ENCODE measurements around the gene BMPR2.
"Not testable (repeated sequence)": the region's sequence is repeated elsewhere in the genome, so short reads cannot be mapped to it uniquely, and the experiment has no call there.

The BMPR2 gene

DNA sequence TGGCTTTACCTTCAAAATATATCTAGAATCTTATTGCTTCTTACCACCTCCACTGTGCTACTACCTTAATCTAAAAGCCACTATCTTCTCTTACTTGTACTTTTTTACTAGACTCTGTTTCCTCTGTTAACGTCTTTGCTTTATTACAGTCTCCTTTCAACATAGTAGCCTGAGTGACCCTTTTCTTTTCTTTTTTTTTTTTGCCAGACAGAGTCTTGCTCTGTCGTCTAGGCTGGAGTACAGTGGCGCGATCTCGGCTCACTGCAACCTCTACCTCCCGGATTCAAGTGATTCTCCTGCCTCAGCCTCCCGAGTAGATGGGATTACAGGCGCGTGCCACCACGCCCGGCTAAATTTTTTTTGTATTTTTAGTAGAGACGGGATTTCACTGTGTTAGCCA lies 10.4 kb downstream of the BMPR2 start:
- not testable (repeated sequence) for DNase-seq

DNA sequence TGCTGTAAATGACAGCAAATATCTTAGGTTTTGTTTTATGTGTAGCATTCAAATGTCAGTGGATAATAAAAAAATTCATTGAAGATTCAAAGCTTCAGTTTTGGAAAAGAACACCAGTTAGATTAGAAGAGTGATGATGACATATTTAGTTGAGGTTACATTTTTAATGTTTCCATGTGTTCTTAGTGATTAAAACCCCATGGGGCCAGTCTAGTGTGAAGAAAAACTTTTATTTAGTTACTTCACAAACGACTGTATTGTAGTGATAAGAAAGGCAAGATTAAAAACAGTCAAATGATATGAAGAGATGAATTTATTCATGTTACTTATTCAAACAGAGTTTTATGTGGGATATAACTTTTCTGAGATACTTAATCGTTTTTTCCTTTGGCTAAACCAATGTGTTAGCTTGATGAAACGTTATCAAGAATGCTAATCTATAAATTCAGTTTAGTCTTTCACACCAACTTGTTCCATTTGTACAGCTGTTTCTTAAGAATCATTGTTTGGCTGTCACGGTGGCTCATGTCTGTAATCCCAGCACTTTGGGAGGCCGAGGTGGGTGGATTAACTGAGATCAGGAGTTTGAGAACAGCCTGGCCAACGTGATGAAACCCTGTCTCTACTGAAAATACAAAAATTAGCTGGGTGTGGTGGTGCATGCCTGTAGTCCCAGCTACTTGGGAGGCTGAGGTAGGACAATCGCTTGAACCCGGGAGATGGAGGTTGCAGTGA lies 11.6 kb downstream of the BMPR2 start:
- no peak for DNase-seq

DNA sequence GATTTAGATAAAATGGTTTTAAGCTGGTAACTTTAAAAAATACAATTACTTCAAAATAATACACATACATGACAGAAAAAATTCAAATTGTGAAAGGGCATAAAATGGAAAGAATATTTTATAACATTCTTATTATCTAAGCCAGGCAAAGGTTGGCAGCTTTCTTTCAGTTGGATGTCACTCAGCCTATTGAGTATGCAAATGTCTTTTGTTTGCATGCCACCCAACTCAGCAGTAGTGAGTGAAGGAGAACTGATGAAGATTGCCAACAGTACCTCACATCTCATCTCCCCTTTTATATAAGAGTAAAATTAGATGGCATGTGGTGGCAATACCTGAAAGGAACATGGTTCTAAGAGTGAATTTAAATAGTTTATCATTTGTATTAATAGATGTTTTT lies 24.8 kb downstream of the BMPR2 start:
- no peak for DNase-seq

DNA sequence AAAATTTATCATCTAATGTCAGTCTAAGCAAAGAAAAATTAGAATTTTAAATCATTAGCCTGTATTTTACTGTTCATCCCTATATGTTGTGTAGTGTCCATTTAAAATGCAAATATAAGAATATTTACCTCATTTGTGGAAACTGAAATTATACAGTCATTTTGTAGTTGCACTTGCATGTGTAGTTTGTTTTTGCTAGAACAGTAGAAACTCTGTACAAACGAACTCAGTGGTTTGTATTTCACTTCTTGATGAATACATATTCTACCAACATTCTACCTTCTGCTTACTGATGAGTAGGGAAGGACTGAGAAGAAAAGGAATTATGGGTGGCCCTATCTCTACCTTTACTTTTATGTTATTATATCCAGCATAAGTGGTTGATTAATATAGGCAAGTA lies 29.7 kb downstream of the BMPR2 start:
- no peak for DNase-seq

DNA sequence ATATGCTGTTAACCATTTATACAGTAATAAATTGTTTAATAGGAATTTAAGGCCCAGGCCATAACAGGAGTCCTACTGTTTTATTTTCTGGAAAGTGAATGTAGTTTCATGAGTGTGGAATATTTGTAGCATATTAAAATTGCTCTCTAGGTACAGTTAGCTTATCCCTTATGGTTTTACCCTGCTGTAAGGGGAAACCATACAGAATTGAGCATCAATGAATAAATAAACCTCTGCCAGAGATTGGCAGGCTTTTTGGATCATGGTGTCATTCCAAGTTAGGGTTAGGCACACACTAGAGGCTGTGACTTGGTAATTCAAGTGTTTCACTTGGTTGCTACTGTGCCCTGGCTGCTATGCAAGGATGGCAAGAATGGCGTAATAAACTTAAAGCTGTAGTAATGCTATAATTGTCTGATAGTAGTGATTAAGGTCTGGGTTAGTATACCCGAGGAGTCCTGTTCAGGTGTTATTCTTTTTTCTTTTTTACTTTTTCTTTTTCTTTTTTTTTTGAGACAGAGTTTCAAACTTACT lies 30.4 kb downstream of the BMPR2 start:
- DNase-seq, result no peak

DNA sequence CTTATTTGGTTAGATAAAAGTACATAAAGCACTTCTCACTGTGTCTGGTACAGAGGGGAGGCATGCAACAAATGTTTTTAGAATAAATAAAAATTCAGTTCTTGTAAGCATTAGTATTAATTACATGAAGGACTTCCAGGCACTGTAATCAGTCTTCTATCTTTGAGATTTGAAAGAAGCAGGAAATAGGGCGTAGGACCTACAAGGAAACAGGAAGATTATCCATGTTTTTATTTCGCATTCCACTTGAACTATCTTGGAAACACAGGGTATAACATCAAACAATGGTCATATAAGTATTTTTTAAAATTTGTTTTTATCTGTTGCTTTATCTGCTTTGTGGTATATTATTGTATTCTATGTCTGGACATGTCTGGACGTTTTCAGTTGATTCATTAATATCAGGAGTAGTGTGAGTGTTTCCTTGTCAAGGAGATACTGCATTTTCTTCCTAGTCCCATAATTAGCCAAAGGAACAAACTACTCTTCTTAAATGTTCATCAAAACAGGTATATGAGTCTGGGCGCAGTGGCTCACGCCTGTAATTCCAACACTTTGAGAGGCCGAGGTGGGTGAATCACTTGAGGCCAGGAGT lies 32.5 kb downstream of the BMPR2 start:
- no peak for DNase-seq

DNA sequence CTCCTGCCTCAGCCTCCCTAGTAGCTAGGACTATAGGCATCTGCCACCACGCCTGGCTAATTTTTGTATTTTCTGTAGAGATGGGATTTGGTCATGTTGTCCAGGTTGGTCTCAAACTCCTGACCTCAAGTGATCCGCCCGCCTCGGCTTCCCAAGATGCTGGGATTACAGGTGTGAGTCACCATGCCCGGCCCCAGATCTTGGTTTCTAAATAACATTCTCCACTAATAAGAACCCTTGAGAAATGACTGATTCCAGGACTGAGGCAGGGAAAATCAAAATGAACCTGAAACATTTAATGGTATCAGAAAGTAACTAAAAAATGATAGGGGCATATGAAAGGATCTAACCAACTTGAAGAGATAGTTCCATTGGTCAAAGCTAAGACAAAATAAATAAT lies 34.0 kb downstream of the BMPR2 start:
- no peak for DNase-seq

DNA sequence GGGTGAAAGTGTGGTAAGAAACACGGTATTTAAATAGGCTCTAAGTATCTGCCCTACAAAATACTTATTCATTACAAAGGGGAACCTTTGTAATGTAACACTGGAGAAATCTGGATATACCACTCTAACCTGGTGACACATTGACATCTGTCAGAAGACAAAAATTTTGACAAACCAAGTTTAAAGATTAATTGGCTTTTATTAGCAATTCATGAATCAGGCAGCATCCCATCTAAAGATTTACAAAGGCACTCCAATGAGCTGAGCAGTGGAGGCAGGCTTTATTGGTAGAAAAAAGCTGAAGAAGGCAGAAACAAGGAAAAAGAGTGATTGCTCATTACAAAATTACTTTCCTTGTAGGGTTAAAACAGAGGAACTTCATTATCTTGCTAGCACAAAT lies 35.0 kb downstream of the BMPR2 start:
- DNase-seq, result no peak

DNA sequence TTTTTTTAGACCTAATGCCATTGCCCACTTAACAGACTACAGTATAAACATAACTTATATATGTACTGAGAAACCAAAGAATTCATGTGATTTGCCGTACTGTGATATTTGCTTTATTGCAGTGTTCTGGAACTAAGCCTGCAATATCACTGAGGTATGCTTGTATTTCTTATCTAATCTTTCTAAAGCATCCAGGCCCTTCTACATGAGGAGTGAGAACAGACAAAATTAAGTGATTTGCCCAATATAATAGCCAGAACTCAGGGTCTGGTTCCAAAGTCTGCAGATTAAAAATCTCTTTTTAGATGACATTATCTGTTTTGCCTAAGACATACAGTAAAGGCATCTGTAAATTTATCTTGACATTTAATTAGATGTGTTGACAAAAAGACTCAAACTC lies 41.9 kb downstream of the BMPR2 start:
- no peak for DNase-seq

DNA sequence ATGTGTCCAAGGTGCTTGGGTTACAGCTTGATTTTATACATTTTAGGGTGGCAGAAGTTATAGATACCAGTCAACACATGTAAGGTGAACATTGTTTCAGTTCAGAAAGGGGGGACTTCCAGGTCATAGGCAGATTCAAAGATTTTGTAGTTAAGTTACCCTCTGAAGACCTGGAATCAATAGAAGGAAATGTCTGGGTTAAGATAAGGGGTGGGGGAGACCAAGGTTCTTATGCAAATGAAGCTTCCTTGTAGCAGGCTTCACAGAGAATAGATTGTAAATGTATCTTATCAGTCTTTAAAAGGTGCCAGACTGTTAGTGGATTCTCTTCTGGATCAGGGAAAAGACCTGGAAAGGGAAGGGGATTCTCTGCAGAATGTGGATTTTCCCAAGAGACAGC lies 42.4 kb downstream of the BMPR2 start:
- no peak for DNase-seq

DNA sequence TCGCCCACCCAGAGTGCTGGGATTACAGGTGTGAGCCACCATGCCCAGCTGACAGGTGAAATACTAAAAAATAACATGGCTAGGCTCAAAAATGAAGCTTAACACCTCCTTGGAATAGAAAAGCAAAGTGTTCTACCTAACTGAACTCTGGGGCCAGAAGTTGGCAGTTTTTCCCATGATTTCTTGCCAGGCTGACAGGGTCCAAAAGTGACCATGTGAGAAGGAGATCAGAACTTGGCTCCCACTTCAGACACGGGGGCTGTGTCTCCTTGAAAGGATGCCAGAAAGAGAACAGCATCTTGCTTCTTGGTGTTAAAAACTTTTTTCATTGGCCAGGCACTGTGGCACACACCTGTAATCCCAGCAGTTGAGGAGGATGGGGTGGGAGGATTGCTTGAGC lies 47.0 kb downstream of the BMPR2 start:
- DNase-seq, result no peak

DNA sequence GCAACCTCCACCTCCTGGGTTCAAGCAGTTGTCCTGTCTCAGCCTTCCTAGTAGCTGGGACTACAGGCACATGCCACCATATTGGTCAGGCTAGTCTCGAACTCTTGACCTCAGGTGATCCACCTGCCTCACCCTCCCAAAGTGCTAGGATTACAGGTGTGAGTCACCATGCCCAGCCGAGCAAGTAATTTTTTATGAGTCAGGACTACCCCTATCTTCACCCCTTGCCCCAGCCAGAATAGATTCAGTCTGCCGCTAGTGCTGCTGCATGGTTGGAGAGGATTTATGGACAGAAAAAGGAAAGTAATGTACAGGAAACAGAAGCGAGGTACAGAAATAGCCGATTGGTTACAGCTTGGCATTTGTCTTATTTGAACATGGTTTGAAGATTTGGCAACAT lies 48.9 kb downstream of the BMPR2 start:
- no peak for DNase-seq

DNA sequence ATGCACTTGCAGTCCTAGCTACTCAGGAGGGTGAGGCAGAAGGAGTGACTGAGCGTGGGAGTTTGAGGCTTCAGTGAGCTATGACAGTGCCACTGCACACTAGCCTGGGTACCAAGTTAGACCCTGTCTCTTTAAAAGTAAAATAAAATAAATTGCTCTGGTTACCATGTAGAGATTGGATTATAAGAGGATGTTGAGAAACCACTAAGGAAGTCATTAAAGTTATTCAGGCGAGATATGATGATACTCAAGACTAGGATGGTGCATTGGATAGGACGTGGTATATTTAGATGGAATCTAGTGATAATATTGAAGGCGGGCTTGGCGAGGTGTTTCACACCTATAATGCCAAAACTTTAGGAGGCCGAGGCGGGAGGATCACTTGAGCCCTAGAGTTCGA lies 50.6 kb downstream of the BMPR2 start:
- DNase-seq, result no peak

DNA sequence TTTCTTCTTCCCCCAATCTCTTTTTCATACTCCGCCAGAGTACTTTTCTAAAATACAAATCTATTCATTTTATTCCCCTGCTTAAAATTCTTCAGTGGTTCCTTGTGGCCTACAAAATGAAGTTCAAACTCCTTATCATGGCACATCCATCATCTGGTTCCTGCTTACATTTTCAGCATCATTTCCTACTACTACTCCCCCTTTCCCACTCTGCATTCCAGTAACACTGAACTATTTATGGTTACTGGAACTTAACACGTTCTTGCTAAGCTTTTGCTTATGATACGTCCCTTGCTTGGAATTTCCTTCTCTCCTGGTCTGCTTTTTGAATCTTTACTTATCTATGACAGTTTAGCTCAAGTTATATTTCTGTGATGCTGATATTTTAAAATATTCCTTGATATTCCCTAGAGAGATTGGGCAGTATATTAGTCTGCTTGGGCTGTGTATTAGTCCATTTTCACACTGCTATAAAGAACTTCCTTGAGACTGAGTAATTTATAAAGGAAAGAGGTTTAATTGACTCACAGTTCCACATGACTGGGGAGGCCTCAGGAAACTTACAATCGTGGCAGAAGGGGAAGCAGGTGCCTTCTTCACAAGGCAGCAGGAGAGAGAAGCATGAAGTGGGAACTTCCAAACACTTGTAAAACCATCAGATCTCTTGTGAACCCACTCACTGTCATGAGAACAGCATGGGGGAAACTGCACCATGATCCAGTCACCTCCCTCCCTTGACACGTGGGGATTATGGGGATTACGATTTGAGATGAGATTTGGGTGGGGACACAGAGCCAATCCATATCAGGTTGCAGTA lies 53.2 kb downstream of the BMPR2 start:
- no peak for DNase-seq

DNA sequence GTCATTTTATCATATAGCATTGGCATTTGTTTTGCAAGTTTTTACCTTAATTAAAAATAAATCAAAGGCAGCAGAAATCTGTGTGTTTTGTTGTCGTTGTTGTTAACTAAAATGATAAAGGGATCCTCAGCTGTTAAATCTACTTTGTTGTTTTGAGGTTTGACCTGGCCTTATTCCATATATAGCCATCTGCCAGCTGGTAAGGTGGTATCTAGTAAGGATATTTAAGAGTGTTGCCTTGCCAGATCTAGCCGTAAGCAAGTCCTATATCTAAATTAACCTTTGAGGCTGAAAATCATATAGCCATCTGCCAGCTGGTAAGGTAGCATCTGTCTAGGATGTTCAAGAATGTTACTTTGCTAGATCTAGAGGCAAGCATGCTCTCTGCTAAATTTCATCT lies 56.6 kb downstream of the BMPR2 start:
- no peak for DNase-seq

DNA sequence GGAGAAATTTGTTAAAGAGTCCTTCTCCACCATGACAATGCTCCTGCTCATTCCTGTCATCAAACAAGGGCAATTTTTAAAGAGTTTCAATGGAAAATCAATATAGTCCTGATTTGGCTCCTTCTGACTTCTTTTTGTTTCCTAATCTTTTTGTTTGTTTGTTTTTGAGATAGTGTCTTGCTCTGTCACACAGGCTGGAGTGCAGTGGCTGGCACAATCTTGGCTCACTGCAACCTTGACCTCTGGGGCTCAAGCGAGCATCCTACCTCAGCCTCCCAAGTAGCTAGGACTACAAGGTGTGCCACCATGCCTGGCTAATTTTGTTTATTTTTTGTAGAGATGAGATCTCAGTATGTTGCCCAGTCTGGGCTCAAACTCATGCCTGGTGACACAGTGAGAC lies 58.3 kb downstream of the BMPR2 start:
- DNase-seq, result no peak

DNA sequence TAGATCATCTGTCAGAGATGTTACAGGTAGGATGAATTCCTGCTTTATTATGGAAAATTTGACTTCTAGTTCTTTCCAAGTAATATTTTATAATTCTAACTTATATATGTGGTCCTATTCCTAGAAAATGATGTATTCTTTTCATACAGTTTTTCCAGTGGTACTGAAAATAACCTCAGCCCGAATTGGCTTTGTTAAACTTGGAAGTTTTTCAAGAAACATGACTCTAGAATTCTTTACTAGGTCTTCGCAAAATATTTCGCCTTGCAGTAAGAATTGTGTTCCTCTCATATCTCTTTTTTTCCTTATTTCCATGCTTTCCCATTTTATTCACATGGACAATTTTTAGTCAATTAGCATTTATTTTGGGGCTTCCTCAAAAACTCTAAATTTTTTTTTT lies 60.5 kb downstream of the BMPR2 start:
- DNase-seq, result no peak

DNA sequence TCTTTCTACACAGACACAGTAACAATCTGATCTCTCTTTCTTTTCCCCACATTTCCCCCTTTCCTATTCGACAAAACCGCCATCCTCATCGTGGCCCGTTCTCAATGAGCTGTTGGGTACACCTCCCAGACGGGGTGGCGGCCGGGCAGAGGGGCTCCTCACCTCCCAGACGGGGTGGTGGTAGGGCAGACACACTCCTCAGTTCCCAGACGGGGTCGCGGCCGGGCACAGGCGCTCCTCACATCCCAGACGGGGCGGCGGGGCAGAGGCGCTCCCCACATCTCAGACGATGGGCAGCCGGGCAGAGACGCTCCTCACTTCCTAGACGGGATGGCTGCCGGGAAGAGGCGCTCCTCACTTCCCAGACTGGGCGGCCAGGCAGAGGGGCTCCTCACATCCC lies 64.0 kb downstream of the BMPR2 start:
- not testable (repeated sequence) for DNase-seq

DNA sequence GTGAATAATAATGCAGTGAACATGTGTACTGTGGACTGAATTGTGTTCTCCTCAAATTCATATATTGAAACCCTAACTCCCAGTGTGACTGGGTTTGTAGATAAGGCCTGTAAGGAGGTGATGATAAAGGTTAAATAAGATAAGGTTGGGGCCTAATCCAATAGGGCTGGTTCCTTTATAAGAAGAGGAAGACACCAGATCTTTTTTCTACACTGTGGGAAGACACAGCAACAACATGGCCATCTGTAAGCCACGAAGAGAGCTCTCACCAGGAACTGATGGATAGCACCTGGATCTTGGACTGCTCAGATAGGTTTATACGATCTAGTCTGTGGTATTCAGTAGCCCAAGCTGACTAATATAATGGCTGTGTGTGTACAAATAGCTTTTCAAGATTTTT lies 66.8 kb downstream of the BMPR2 start:
- no peak for DNase-seq

DNA sequence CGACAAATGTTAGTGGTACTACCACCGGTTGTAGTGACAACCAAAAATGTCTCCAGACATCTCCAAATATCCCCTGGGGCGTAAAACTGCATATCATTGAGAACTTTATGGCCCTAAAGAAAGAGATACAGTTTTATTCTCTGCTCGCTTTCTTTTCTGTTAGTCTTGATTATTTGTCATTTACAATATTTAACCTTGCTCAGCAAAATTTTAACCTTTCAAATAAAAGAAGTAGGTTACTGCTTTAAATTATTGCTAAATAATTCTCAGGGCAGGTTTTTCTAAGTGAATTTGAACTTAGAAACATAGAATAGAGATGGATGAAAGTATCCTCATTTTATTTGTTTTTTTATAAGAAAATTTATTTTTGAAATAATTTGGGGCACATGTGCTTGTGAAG lies 67.9 kb downstream of the BMPR2 start:
- DNase-seq, result no peak

DNA sequence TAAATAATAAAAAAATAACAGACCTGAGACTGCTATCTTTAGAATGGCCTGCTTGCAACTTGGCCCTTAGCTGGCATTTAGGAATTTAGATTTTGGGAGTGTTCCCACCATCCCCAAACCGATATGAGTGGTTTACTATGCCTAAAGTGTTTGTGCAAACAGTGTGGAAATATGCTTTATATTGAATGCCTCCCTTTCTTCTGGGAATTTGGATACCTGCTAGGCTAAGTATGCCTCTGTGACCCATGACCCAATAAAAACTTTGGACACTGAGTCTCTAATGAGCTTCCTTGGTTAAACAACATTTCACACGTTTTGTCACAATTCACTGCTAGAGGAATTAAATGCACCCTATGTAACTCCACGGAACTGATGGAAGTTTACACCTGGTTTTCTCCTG lies 73.2 kb downstream of the BMPR2 start:
- no peak for DNase-seq

DNA sequence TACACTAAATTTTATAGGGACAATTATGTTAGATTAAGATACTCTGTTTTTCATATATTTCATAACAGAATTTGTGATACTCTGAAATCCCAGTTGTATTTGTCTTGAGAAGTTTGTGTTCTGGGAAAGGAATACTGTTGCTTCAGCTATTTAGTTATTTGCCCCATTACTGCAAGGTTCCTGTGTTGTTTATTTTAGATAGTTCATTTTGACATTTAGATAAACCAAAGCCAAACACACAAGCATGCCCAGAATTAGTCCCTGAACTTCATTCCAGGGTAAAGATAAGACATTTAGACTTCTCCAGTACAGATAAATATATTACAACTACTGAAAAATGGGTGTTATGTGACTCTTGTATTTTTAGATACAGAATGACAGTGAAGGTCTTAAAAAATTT lies 74.7 kb downstream of the BMPR2 start:
- no peak for DNase-seq

DNA sequence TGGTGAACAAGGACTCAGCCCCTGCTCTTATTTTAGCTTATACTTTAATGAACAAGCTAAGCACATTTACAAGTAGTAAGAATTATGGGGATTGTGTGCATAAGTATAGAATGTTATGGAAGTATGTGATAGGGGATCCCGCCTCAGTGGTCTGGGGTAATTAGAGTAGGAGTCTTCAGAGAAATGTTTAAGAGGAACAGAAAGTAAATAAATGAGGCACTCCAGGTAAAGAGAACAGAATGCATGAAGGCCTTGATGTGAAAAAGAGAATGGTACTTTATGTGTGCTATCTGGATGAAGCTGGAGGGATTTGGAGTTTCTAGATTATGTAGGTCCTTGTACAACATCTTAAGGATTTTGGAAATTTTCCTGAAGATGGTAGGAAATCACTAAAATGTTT lies 76.6 kb downstream of the BMPR2 start:
- DNase-seq, result no peak

DNA sequence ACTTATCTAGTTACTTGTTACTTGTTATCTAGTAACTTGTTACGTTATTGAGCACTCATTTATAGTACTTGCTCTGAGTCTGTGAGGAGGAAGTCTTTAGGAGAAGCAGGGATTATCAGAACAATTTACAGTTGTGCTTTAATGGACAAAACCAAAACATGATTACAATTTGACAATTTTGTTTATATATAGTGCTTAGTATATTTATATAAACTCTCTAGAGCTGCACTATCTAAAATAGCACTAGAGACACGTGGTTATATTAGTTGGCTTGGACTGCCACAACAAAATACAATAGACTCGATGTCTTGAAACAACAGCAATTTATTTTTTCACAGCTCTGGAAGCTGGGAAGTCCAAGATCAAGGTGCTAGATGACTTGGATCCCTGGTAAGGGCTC lies 78.4 kb downstream of the BMPR2 start:
- no peak for DNase-seq
